T-cell (primary cell): ENCODE results near the gene OXER1. TPM values are rescaled to one million over a fixed set of nuclear protein-coding genes. Genes with fewer than 3 reads are reported as not detected.

Source experiments
- ATAC-seq, 4 experiments: fragments of 200-7000 bp in 3 of 4; fragments of 150-1000 bp in 1 of 4; cut with Tn5 transposase; replicated peaks in 1 of 4; 1 replicate in 3 of 4; 2 replicates in 1 of 4; pipeline ENCODE4 v1.10.0; 2021; ENCODE audit warnings: moderate library complexity in 3 of 4, mild to moderate bottlenecking in 2 of 4, moderate number of reproducible peaks in 1 of 4
- CTCF ChIA-PET, 2 donors: fragments of 300-600 bp; sonication (Branson Sonifier 250); formaldehyde crosslinking; loops; one replicate each; lab custom pipeline; 2022; ENCODE audit warnings: antibody characterized with exemption in 2 of 2; lab: Charles Lee
- POLR2A ChIA-PET, 2 donors: fragments of 300-600 bp; sonication (Branson Sonifier 250); formaldehyde crosslinking; loops; one replicate each; lab custom pipeline; 2022; ENCODE audit warnings: antibody characterized with exemption in 2 of 2; lab: Charles Lee
- DNase-seq, 35 experiments: peaks; one replicate each; pipeline versions ENCODE4 v3.0.0 to v3.0.0-alpha.2; 2013 to 2023
- H3K27ac ChIP-seq: one replicate; pipeline ENCODE4 v1.5.1; 2013; ENCODE audit warnings: low read length
- H3K27me3 ChIP-seq, 2 experiments: replicated peaks in 1 of 2; 1 replicate in 1 of 2; 2 replicates in 1 of 2; pipeline versions ENCODE4 v1.6.1 to v1.7.0; 2013; ENCODE audit warnings: low read length in 1 of 2, mixed read lengths in 1 of 2; ENCODE audit not compliant: control insufficient read depth in 2 of 2, insufficient read depth in 2 of 2; ENCODE audit errors: extremely low read depth in 1 of 2
- H3K36me3 ChIP-seq, 2 donors: 1 replicate in 1 of 2; 2 replicates in 1 of 2; pipeline versions ENCODE4 v1.6.1 to v1.7.0; 2013; ENCODE audit warnings: low read length in 1 of 2; ENCODE audit not compliant: control insufficient read depth in 2 of 2, insufficient read depth in 1 of 2; ENCODE audit errors: extremely low read depth in 1 of 2
- H3K4me1 ChIP-seq, 2 experiments: 1 replicate in 1 of 2; 2 replicates in 1 of 2; pipeline versions ENCODE4 v1.6.1 to v1.7.0; 2013; ENCODE audit warnings: low read length in 2 of 2, mixed read lengths in 1 of 2; ENCODE audit not compliant: insufficient read depth in 2 of 2, control insufficient read depth in 1 of 2; ENCODE audit errors: extremely low read depth in 1 of 2
- H3K4me3 ChIP-seq, 2 donors: 1 replicate in 1 of 2; 2 replicates in 1 of 2; pipeline versions ENCODE4 v1.5.1 to v1.7.0; 2013; ENCODE audit warnings: mild to moderate bottlenecking in 2 of 2, low read length in 1 of 2, moderate library complexity in 1 of 2; ENCODE audit not compliant: control insufficient read depth in 1 of 2; ENCODE audit errors: extremely low read depth in 1 of 2
- H3K9me3 ChIP-seq: 2 replicates; pipeline ENCODE4 v1.7.0; 2013
- H3K27ac Mint-ChIP-seq, 2 donors: one replicate each; pipeline ENCODE4 v1.8.0; 2020 to 2021; ENCODE audit warnings: mild to moderate bottlenecking in 2 of 2, mixed read lengths in 2 of 2
- H3K27me3 Mint-ChIP-seq, 2 donors: one replicate each; pipeline ENCODE4 v1.8.0; 2021 to 2022; ENCODE audit warnings: mixed read lengths in 2 of 2
- H3K36me3 Mint-ChIP-seq: one replicate; pipeline ENCODE4 v1.8.0; 2021; ENCODE audit warnings: mixed read lengths
- H3K4me1 Mint-ChIP-seq, 3 donors: one replicate each; pipeline ENCODE4 v1.8.0; 2020 to 2022; ENCODE audit warnings: mixed read lengths in 3 of 3, mild to moderate bottlenecking in 1 of 3
- H3K4me3 Mint-ChIP-seq, 3 donors: one replicate each; pipeline ENCODE4 v1.8.0; 2020 to 2022; ENCODE audit warnings: mild to moderate bottlenecking in 3 of 3, mixed read lengths in 3 of 3, moderate library complexity in 3 of 3
- H3K9me3 Mint-ChIP-seq, 3 donors: one replicate each; pipeline ENCODE4 v1.8.0; 2020 to 2022; ENCODE audit warnings: mixed read lengths in 3 of 3
- WGBS: methylation state at CpG from one replicate; pipeline ENCODE4 v1.1.5; 2013; ENCODE audit warnings: missing lambda C conversion rate; ENCODE audit not compliant: insufficient coverage; 5-methylcytosine and 5-hydroxymethylcytosine counted together
- total RNA-seq, 35 experiments: library from RNA in 6 of 35; stranded (reverse) in 6 of 35; fragments of 120-200 nt in 1 of 35; gene quantifications; one replicate each; pipeline versions ENCODE4 v1.2.1 to v1.2.4 and lab custom pipeline; 2013 to 2026

The OXER1 gene
- total RNA-seq, 5 donors from 2014 or later (not counting 1 experiment from before 2014, with no cell fraction given) = 0.13 to 0.22 (median 0.20) TPM; not detected in 2

GRCh38 chr2:42801381-42801780, 37.4 kb upstream of the OXER1 start:
- Histone ChIP-seq H3K4me1 (peaks cover 7 to 11% of the 10 kb centered on the region in 2 experiments), H3K9me3 (no peaks in the 10 kb centered on the region), H3K36me3 (no peaks in the 10 kb centered on the region), H3K4me3 (no peak overlapping the region), H3K27me3 (peaks cover 0 to 17% of the 10 kb centered on the region in 2 experiments), H3K27ac (no peak overlapping the region)
- 60% methylated on average over 2 of the region's 4 CpGs for WGBS
- Mint-ChIP-seq H3K27ac (no peak overlapping the region), H3K4me1 (peaks cover 9 to 15% (median 14%) of the 10 kb centered on the region in 3 donors), H3K4me3 (no peak overlapping the region), H3K9me3 (no peaks in the 10 kb centered on the region), H3K36me3 (no peaks in the 10 kb centered on the region), H3K27me3 (peaks cover 0 to 30% of the 10 kb centered on the region in 2 donors)
- DNase-seq (no peak), ATAC-seq (no peak)
- CTCF ChIA-PET = no interaction called here
- POLR2A ChIA-PET = no interaction called here

- no peak overlapping the region for H3K27ac ChIP-seq
- WGBS = 100% methylated on average over 1 of the region's 2 CpGs
- Mint-ChIP-seq H3K27ac (no peak overlapping the region), H3K27me3 (peaks cover 0 to 30% of the 10 kb centered on the region in 2 donors), H3K9me3 (no peaks in the 10 kb centered on the region), H3K36me3 (no peaks in the 10 kb centered on the region), H3K4me1 (peaks cover 11 to 16% (median 15%) of the 10 kb centered on the region in 3 donors), H3K4me3 (no peak overlapping the region)
- POLR2A ChIA-PET = no interaction called here
- CTCF ChIA-PET = no interaction called here
- peaks cover 7 to 11% of the 10 kb centered on the region in 2 experiments for H3K4me1 ChIP-seq
- no peak overlapping the region for H3K4me3 ChIP-seq
- no peaks in the 10 kb centered on the region for H3K9me3 ChIP-seq
- H3K27me3 ChIP-seq = peaks cover 0 to 17% of the 10 kb centered on the region in 2 experiments
- DNase-seq (no peak), ATAC-seq (no peak)
- H3K36me3 ChIP-seq = no peaks in the 10 kb centered on the region
These were observed 37.0 kb upstream of the OXER1 start for GRCh38 chr2:42800981-42801380.

GRCh38 chr2:42800461-42800962, 36.6 kb upstream of the OXER1 start:
- POLR2A ChIA-PET = interaction anchor here in 1 of 2 donors (0.7 kb wide), 1 partner anchor 13 kb away, joined by 3 read pairs; no protein-coding TSS in a partner anchor

GRCh38 chr2:42799881-42800280, 35.9 kb upstream of the OXER1 start:
- Histone ChIP-seq H3K27ac (no peak overlapping the region), H3K27me3 (peaks cover 0 to 20% of the 10 kb centered on the region in 2 experiments), H3K4me1 (peaks cover 7 to 11% of the 10 kb centered on the region in 2 experiments), H3K36me3 (no peaks in the 10 kb centered on the region), H3K4me3 (no peak overlapping the region), H3K9me3 (no peaks in the 10 kb centered on the region)
- Mint-ChIP-seq H3K36me3 (no peaks in the 10 kb centered on the region), H3K9me3 (no peaks in the 10 kb centered on the region), H3K4me3 (no peak overlapping the region), H3K27ac (no peak overlapping the region), H3K27me3 (peaks cover 0 to 27% of the 10 kb centered on the region in 2 donors), H3K4me1 (peaks cover 13 to 24% (median 21%) of the 10 kb centered on the region in 3 donors)
- DNase-seq (no peak), ATAC-seq (no peak)
- no CpG with 5 or more reads among the region's 4 CpGs for WGBS
- CTCF ChIA-PET = interaction anchor here in 1 of 2 donors (0.6 kb wide), 1 partner anchor 675 kb away, joined by 3 read pairs; no protein-coding TSS in a partner anchor
- POLR2A ChIA-PET = interaction anchor here in 1 of 2 donors (0.5 to 0.7 kb wide), 2 partner anchors 13 to 901 kb away, joined by 3 to 4 read pairs; no protein-coding TSS in a partner anchor

More at GRCh38 chr2:42800461-42800962, 36.6 kb upstream of the OXER1 start:
- Mint-ChIP-seq H3K4me1 (peaks cover 13 to 21% (median 20%) of the 10 kb centered on the region in 3 donors), H3K36me3 (no peaks in the 10 kb centered on the region), H3K27ac (no peak overlapping the region), H3K4me3 (no peak overlapping the region), H3K9me3 (no peaks in the 10 kb centered on the region), H3K27me3 (peaks cover 0 to 29% of the 10 kb centered on the region in 2 donors)
- no peak for DNase-seq
- ATAC-seq = peak in 3 of 4 experiments; percentile 30 to 61 (median 53)
- Histone ChIP-seq H3K27ac (no peak overlapping the region), H3K4me3 (no peak overlapping the region), H3K4me1 (peaks cover 7 to 11% of the 10 kb centered on the region in 2 experiments), H3K36me3 (no peaks in the 10 kb centered on the region), H3K9me3 (no peaks in the 10 kb centered on the region), H3K27me3 (peaks cover 0 to 17% of the 10 kb centered on the region in 2 experiments)
- WGBS = 60% methylated on average over 3 of the region's 4 CpGs
- CTCF ChIA-PET = no interaction called here

GRCh38 chr2:42797281-42797680, 33.3 kb upstream of the OXER1 start:
- H3K9me3 ChIP-seq = no peaks in the 10 kb centered on the region
- H3K27me3 ChIP-seq = peaks cover 0 to 33% of the 10 kb centered on the region in 2 experiments
- Mint-ChIP-seq H3K27me3 (peaks cover 0 to 24% of the 10 kb centered on the region in 2 donors), H3K36me3 (no peaks in the 10 kb centered on the region), H3K9me3 (no peaks in the 10 kb centered on the region), H3K4me3 (no peak overlapping the region), H3K27ac (no peak overlapping the region), H3K4me1 (peaks cover 21 to 37% (median 32%) of the 10 kb centered on the region in 3 donors)
- H3K36me3 ChIP-seq = no peaks in the 10 kb centered on the region
- ChIA-PET POLR2A (no interaction called here), CTCF (no interaction called here)
- WGBS = 79% methylated on average over 6 of the region's 6 CpGs
- H3K4me1 ChIP-seq = peaks cover 20 to 22% of the 10 kb centered on the region in 2 experiments
- H3K27ac ChIP-seq = no peak overlapping the region
- H3K4me3 ChIP-seq = no peak overlapping the region
- DNase-seq (no peak), ATAC-seq (no peak)

GRCh38 chr2:42796427-42797248, 32.7 kb upstream of the OXER1 start:
- no CpG with 5 or more reads among the region's 7 CpGs for WGBS

More at GRCh38 chr2:42796427-42797248, 32.7 kb upstream of the OXER1 start:
- no peak overlapping the region for H3K4me3 Mint-ChIP-seq
- CTCF ChIA-PET = no interaction called here
- no peak overlapping the region for H3K4me3 ChIP-seq
- H3K9me3 Mint-ChIP-seq = no peaks in the 10 kb centered on the region
- no peak overlapping the region for H3K27ac ChIP-seq
- no peaks in the 10 kb centered on the region for H3K36me3 Mint-ChIP-seq
- no peak for ATAC-seq
- H3K4me1 ChIP-seq = peaks cover 22 to 27% of the 10 kb centered on the region in 2 experiments
- no peak for DNase-seq
- H3K4me1 Mint-ChIP-seq = peaks cover 27 to 42% (median 37%) of the 10 kb centered on the region in 3 donors
- H3K27ac Mint-ChIP-seq = peak overlapping the region in 1 of 2 donors; percentile 26
- peaks cover under 1 to 24% of the 10 kb centered on the region in 2 donors for H3K27me3 Mint-ChIP-seq
- H3K9me3 ChIP-seq = no peaks in the 10 kb centered on the region
- H3K27me3 ChIP-seq = peaks cover 0 to 36% of the 10 kb centered on the region in 2 experiments
- no peaks in the 10 kb centered on the region for H3K36me3 ChIP-seq
- POLR2A ChIA-PET = no interaction called here
